Common myeloid progenitor, CD34-positive (primary cell): ENCODE results near the gene PPM1N.

Source experiments
- CTCF ChIA-PET: fragments of 350-600 bp; sonication (Branson Sonifier 250); formaldehyde crosslinking; loops from one replicate; lab custom pipeline; 2021; ENCODE audit warnings: antibody characterized with exemption; lab: Charles Lee
- POLR2A ChIA-PET: fragments of 350-600 bp; sonication (Branson Sonifier 250); formaldehyde crosslinking; loops from one replicate; lab custom pipeline; 2021; ENCODE audit warnings: antibody characterized with exemption; lab: Charles Lee
- DNase-seq, 3 donors: peaks; one replicate each; pipeline versions ENCODE4 v3.0.0 to v3.0.0-alpha.2; 2013
- H3K27ac ChIP-seq, 2 experiments: 1 replicate in 1 of 2; 2 replicates in 1 of 2; pipeline ENCODE4 v1.7.0; 2013; ENCODE audit warnings: inconsistent platforms in 2 of 2, low read length in 2 of 2, mild to moderate bottlenecking in 2 of 2, low read depth in 1 of 2, moderate library complexity in 1 of 2; ENCODE audit not compliant: severe bottlenecking in 2 of 2, insufficient read depth in 1 of 2, poor library complexity in 1 of 2
- H3K27me3 ChIP-seq, 5 experiments: replicated peaks in 2 of 5; 1 replicate in 3 of 5; 2 replicates in 2 of 5; pipeline versions ENCODE4 v1.6.1 to v1.7.0; 2013; ENCODE audit warnings: low read length in 4 of 5, mild to moderate bottlenecking in 2 of 5, moderate library complexity in 2 of 5, inconsistent platforms in 1 of 5; ENCODE audit not compliant: insufficient read depth in 5 of 5, control insufficient read depth in 4 of 5
- H3K36me3 ChIP-seq, 4 experiments: 1 replicate in 2 of 4; 2 replicates in 2 of 4; pipeline versions ENCODE4 v1.6.1 to v1.7.0; 2013; ENCODE audit warnings: low read length in 3 of 4, control low read depth in 1 of 4, mild to moderate bottlenecking in 1 of 4; ENCODE audit not compliant: control insufficient read depth in 4 of 4, insufficient read depth in 4 of 4
- H3K4me1 ChIP-seq, 4 experiments: 1 replicate in 3 of 4; 2 replicates in 1 of 4; pipeline versions ENCODE4 v1.6.1 to v1.7.1; 2013; ENCODE audit warnings: low read length in 3 of 4, mild to moderate bottlenecking in 3 of 4, control low read depth in 1 of 4, inconsistent platforms in 1 of 4, moderate library complexity in 1 of 4; ENCODE audit not compliant: control insufficient read depth in 4 of 4, insufficient read depth in 4 of 4; ENCODE audit errors: control extremely low read depth in 1 of 4
- H3K4me3 ChIP-seq, 7 experiments: 1 replicate in 4 of 7; 2 replicates in 3 of 7; pipeline versions ENCODE4 v1.5.1 to v1.7.0; 2013; ENCODE audit warnings: mild to moderate bottlenecking in 7 of 7, low read length in 6 of 7, moderate library complexity in 6 of 7, inconsistent platforms in 2 of 7, low read depth in 2 of 7, control low read depth in 1 of 7; ENCODE audit not compliant: insufficient read depth in 4 of 7, control insufficient read depth in 1 of 7; ENCODE audit errors: extremely low read depth in 1 of 7
- H3K9me3 ChIP-seq, 5 experiments: 1 replicate in 4 of 5; 2 replicates in 1 of 5; pipeline versions ENCODE4 v1.6.1 to v1.7.1; 2013; ENCODE audit warnings: low read length in 4 of 5, mild to moderate bottlenecking in 2 of 5, inconsistent platforms in 1 of 5, low read depth in 1 of 5, moderate library complexity in 1 of 5; ENCODE audit not compliant: control insufficient read depth in 4 of 5, insufficient read depth in 2 of 5; ENCODE audit errors: control extremely low read depth in 1 of 5
- WGBS: methylation state at CpG from one replicate; pipeline ENCODE4 v1.1.5; 2013; ENCODE audit not compliant: insufficient coverage; 5-methylcytosine and 5-hydroxymethylcytosine counted together

PPM1N gene

DNA sequence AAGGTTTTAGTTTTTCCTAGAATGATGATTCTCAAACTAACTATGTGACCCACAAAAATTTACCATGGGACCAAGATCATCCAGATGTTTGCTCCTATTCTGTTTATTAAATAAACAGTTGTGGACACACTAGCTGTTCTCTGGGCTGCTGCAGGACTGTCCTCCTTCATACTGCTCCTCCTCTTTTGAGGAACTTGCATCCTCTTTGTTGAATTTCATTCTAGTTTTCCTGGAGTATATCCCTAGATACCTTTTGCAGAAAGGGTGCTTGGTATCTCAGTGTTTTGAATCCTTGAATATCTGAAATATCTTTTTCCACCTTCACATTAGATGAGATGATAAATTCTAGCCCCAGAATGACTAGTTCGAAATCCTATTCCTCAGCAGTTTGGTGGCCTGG is 33.1 kb downstream of the PPM1N start:
- CTCF ChIA-PET: interaction anchor here (0.9 kb wide), 1 partner anchor 27 kb away, joined by 3 read pairs; no protein-coding TSS in a partner anchor
- no peak for DNase-seq
- H3K27ac ChIP-seq: no peak overlapping the region
- peaks cover 0 to 10% (median 5%) of the 10 kb centered on the region in 4 experiments for H3K4me1 ChIP-seq
- peaks cover 0 to 12% (median 2%) of the 10 kb centered on the region in 4 experiments for H3K36me3 ChIP-seq
- peaks cover 0 to 10% (median 5%) of the 10 kb centered on the region in 5 experiments for H3K9me3 ChIP-seq
- H3K4me3 ChIP-seq: no peak overlapping the region
- peaks cover 0 to 10% (median 3%) of the 10 kb centered on the region in 5 experiments for H3K27me3 ChIP-seq
- POLR2A ChIA-PET: no interaction called here
- WGBS: 86% methylated on average over 1 of the region's 1 CpG

DNA sequence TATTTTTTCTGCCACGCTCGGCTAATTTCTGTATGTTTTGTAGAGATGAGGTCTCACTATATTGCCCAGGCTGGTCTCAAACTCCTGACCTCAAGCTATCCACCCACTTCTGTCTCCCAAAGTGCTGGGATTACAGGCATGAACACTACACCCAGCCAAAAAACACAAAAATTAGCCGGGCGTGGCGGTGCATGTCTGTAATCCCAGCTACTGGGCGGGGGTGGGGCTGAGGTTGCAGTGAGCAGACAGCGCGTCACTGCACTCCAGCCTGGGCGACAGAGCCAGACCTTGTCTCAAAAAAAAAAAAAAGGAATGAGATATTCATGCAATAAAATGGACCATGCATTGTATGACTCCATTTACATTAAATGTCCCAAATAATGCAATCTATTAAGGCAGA is 41.2 kb downstream of the PPM1N start:
- H3K4me1 ChIP-seq: peaks cover 0 to 13% (median 5%) of the 10 kb centered on the region in 4 experiments
- DNase-seq: no peak
- ChIA-PET POLR2A (no interaction called here), CTCF (no interaction called here)
- H3K36me3 ChIP-seq: no peaks in the 10 kb centered on the region
- no peak overlapping the region for H3K27ac ChIP-seq
- H3K27me3 ChIP-seq: no peaks in the 10 kb centered on the region
- 98% methylated on average over 6 of the region's 9 CpGs for WGBS
- no peak overlapping the region for H3K4me3 ChIP-seq
- peaks cover 0 to 9% (median 0%) of the 10 kb centered on the region in 5 experiments for H3K9me3 ChIP-seq

DNA sequence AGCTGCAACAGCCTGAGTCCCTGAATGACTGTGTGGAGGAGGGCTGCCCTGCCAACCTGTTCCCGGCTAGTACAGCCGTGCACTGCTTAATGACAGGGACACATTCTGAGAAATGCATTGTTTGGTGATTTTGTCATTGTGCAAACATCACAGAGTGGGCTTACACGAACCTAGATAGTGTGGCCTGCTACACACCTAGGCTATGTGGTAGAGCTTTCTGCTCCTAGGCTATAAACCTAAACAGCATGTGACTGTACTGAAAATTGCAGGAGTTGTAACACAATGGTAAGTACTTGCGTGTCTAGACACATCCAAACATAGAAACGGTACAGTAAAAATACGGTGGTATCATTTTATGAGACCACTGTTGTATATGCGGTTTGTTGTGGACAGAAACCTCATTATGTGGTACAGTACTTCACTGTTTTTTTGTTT is 44.0 kb downstream of the PPM1N start:
- Histone ChIP-seq H3K27ac (no peak overlapping the region), H3K4me1 (peaks cover 5 to 20% (median 8%) of the 10 kb centered on the region in 4 experiments), H3K9me3 (peaks cover 0 to 9% (median 0%) of the 10 kb centered on the region in 5 experiments), H3K36me3 (no peaks in the 10 kb centered on the region), H3K4me3 (no peak overlapping the region), H3K27me3 (no peaks in the 10 kb centered on the region)
- ChIA-PET POLR2A (no interaction called here), CTCF (no interaction called here)
- WGBS: 89% methylated on average over 4 of the region's 7 CpGs
- no peak for DNase-seq

DNA sequence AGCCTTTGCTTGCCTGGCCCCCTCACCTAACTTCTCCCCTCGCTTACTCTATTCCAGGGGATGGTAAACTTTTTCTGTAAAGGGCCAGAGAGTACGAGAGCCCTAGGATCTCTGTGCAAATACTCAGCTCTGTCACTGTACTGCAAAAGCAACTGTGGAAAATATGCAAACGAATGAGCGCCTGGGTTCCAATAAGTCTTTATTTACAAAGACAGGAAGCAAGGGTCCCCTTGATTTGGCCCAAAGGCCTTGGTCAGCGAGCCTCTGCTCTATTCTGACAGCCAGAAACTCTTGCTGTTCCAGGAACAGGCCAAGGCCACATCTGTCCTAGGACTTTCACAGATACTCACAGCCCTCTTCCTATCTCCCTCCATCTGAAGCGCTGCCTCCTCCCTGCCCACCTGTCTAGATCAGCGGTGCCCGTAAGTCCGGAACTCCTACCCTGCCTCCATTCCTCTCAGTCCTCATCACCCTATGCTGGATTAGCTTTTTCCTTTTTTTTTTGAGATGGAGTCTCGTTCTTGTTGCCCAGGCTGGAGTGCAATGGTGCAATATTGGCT is 49.0 kb downstream of the PPM1N start:
- no peak overlapping the region for H3K27ac ChIP-seq
- H3K36me3 ChIP-seq: no peaks in the 10 kb centered on the region
- CTCF ChIA-PET: interaction anchor here (1.0 to 1.5 kb wide), 2 partner anchors 10 to 11 kb away, joined by 3 to 4 read pairs; no protein-coding TSS in a partner anchor
- 90% methylated on average over 9 of the region's 10 CpGs for WGBS
- POLR2A ChIA-PET: no interaction called here
- no peak overlapping the region for H3K4me3 ChIP-seq
- no peaks in the 10 kb centered on the region for H3K27me3 ChIP-seq
- H3K4me1 ChIP-seq: peaks cover 5 to 21% (median 11%) of the 10 kb centered on the region in 4 experiments
- no peak for DNase-seq
- H3K9me3 ChIP-seq: no peaks in the 10 kb centered on the region

DNA sequence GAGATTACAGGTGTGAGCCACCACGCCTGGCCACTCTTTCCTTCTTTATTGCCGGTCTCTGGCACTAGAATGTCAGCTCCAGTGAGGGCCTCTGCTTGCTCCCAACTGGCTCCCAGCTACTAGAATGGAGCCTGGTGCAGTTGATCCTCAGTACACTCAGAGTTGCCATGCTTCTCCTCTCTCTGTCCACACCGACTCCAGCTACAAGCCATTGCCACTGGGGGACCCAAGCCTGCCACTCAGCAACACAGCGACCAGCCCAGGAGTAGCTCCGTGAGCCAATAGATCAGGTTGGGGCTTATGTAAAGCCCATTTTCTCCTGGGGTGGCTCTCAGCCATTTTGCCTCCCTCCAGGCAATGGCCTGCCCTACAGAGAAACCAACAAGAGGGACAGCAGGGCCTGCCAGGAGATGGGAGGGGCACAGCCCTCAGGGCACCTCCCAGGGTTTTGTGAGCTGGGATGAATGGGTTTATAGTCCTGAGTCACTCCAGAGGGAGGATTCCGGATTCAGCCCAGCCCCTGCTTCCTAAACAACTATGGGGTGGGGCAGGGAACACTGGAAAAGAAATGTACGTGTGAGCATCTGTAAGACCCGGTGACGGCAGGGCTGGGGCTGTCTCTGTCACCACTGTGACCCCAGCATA is 49.8 kb downstream of the PPM1N start:
- POLR2A ChIA-PET: no interaction called here
- no peak overlapping the region for H3K27ac ChIP-seq
- H3K4me3 ChIP-seq: no peak overlapping the region
- H3K27me3 ChIP-seq: no peaks in the 10 kb centered on the region
- no peak for DNase-seq
- no peaks in the 10 kb centered on the region for H3K9me3 ChIP-seq
- H3K36me3 ChIP-seq: peaks cover 0 to 3% (median 0%) of the 10 kb centered on the region in 4 experiments
- WGBS: 95% methylated on average over 9 of the region's 9 CpGs
- CTCF ChIA-PET: interaction anchor here (1.5 kb wide), 1 partner anchor 9 kb away, joined by 4 read pairs; no protein-coding TSS in a partner anchor
- H3K4me1 ChIP-seq: peaks cover 5 to 20% (median 11%) of the 10 kb centered on the region in 4 experiments
